Measurements from ENCODE around the gene IZUMO1.

DNA sequence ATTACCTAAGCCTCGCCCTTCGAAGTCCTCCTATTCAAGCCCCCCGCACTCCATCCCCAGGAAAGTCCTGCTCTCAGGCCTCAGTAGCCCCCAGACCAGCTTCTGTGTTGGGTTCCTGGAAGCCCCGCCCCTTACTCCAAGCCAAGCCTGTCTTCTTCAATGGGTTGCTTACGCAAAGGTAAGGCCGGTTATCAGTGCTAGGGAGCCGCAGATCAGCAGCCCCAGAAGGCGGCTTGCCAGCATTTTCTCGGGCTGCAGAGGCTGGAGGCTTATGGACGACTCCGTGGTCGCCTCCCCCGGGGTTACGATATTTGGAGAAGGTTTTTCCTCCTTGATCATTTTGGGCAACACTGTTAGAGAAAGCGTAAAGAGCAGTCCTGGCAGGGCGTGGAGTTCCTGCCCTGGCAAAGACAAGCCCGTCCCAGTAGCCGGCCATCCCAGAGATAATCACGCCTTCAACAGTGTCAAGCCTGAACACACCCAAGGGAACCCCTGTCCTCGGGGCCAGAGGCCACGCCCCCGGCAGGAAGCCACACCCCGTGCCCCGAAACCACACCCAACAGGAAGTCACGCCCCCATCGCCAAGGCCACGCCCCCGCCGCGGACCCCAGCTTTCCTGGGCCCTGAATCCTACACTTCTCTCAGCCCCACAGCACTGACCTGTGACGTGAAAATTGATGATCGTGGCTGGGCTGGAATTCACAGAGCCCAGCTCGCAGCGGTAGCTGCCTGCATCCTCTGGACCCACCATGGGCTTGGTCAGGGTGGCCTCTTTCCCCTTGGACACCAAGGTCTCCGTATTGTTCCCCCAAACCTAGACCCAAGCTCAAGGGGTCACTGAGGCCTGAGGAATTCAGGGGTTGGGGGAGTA is 5.3 kb downstream of the IZUMO1 start:
- TF ChIP-seq, protein P1, sequence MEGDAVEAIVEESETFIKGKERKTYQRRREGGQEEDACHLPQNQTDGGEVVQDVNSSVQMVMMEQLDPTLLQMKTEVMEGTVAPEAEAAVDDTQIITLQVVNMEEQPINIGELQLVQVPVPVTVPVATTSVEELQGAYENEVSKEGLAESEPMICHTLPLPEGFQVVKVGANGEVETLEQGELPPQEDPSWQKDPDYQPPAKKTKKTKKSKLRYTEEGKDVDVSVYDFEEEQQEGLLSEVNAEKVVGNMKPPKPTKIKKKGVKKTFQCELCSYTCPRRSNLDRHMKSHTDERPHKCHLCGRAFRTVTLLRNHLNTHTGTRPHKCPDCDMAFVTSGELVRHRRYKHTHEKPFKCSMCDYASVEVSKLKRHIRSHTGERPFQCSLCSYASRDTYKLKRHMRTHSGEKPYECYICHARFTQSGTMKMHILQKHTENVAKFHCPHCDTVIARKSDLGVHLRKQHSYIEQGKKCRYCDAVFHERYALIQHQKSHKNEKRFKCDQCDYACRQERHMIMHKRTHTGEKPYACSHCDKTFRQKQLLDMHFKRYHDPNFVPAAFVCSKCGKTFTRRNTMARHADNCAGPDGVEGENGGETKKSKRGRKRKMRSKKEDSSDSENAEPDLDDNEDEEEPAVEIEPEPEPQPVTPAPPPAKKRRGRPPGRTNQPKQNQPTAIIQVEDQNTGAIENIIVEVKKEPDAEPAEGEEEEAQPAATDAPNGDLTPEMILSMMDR (IDR thresholded peaks at IDR 0.05; ENCODE audit: extremely low read depth in 1 of 2, insufficient read depth in 1 of 2, low read depth in 1 of 2, low read length in 2 of 2): no peak
- TF ChIP-seq GATA2 (IDR thresholded peaks at IDR 0.05; ENCODE audit: insufficient read depth, insufficient read length, low read depth, low read length) (no peak), MAX (IDR thresholded peaks at IDR 0.05; ENCODE audit: insufficient read depth, insufficient read length) (no peak), EZH2 (IDR thresholded peaks at IDR 0.05; ENCODE audit: borderline replicate concordance, low read depth, low read length, severe bottlenecking) (no peak), POLR2A (IDR thresholded peaks at IDR 0.05; ENCODE audit: low read depth, low read length) (no peak), POLR2AphosphoS5 (IDR thresholded peaks at IDR 0.05; ENCODE audit: insufficient read depth, low read depth, low read length) (peak; percentile 33), FOS (IDR thresholded peaks at IDR 0.05; ENCODE audit: borderline replicate concordance, insufficient read depth, low read length) (no peak), MYC (IDR thresholded peaks at IDR 0.05; ENCODE audit: low read depth, low read length) (no peak)

Measured in endothelial cell of umbilical vein (primary cell).